Stomach smooth muscle (tissue), 2 donors: ENCODE data around the gene CYP3A5.
"Not testable (repeated sequence)": the region's sequence is repeated elsewhere in the genome, so short reads cannot be mapped to it uniquely, and the experiment has no call there.

Experiments
- H3K27ac ChIP-seq: one replicate; pipeline ENCODE4 v1.7.0; 2013; ENCODE audit warnings: mild to moderate bottlenecking, low read length, inconsistent platforms
- H3K27me3 ChIP-seq, 2 donors: one replicate each; pipeline ENCODE4 v1.7.0; 2013; ENCODE audit warnings: low read length in 2 of 2; ENCODE audit not compliant: insufficient read depth in 2 of 2, control insufficient read depth in 1 of 2
- H3K36me3 ChIP-seq, 2 donors: one replicate each; pipeline ENCODE4 v1.7.0; 2013; ENCODE audit warnings: low read length in 2 of 2; ENCODE audit not compliant: control insufficient read depth in 2 of 2, insufficient read depth in 2 of 2
- H3K4me1 ChIP-seq: one replicate; pipeline ENCODE4 v1.7.0; 2013; ENCODE audit warnings: low read length; ENCODE audit not compliant: control insufficient read depth, insufficient read depth
- H3K4me3 ChIP-seq, 2 donors: one replicate each; pipeline ENCODE4 v1.7.0; 2013; ENCODE audit warnings: low read length in 2 of 2
- H3K9ac ChIP-seq, 2 donors: one replicate each; pipeline ENCODE4 v1.7.0; 2013; ENCODE audit warnings: low read length in 2 of 2, mild to moderate bottlenecking in 1 of 2
- H3K9me3 ChIP-seq, 2 donors: one replicate each; pipeline ENCODE4 v1.7.0; 2013; ENCODE audit warnings: low read length in 2 of 2; ENCODE audit not compliant: control insufficient read depth in 2 of 2
- donor health status: healthy.
- donor health status: Pancreatic carcinoma.

The CYP3A5 gene

GRCh38 chr7:99679400-99680191, at the start of gene CYP3A5:
Gene CYP3A5 (minus strand): TSS chr7:99679996. CDS start chr7:99679896, 100 bp downstream.
- no peak within 1 kb of the TSS for H3K9ac ChIP-seq
- H3K27me3 ChIP-seq: no peaks in the 10 kb centered on the region
- peaks cover 0 to 4% of the 10 kb centered on the region in 2 donors for H3K9me3 ChIP-seq
- no peaks in the 10 kb centered on the region for H3K4me1 ChIP-seq
- H3K4me3 ChIP-seq: peak within 1 kb of the TSS in 1 of 2 donors; percentile 17
- H3K27ac ChIP-seq: no peak within 1 kb of the TSS
- H3K36me3 ChIP-seq: no peaks in the 10 kb centered on the region

GRCh38 chr7:99728615-99729014, 48.8 kb upstream of the CYP3A5 start:
- no peaks in the 10 kb centered on the region for H3K36me3 ChIP-seq
- H3K4me3 ChIP-seq: no peak overlapping the region
- H3K4me1 ChIP-seq: no peaks in the 10 kb centered on the region
- H3K27me3 ChIP-seq: no peaks in the 10 kb centered on the region
- H3K27ac ChIP-seq: no peak overlapping the region
- no peak overlapping the region for H3K9ac ChIP-seq
- no peaks in the 10 kb centered on the region for H3K9me3 ChIP-seq

- not testable (repeated sequence) for H3K27me3 ChIP-seq, H3K27ac ChIP-seq, H3K36me3 ChIP-seq
These were observed 43.4 kb upstream of the CYP3A5 start for GRCh38 chr7:99723201-99723600.

GRCh38 chr7:99720800-99721595, 41.2 kb upstream of the CYP3A5 start:
- H3K4me3 ChIP-seq: no peak overlapping the region
- H3K36me3 ChIP-seq: no peaks in the 10 kb centered on the region
- peaks cover 0 to 3% of the 10 kb centered on the region in 2 donors for H3K9me3 ChIP-seq
- H3K9ac ChIP-seq: no peak overlapping the region
- H3K27me3 ChIP-seq: no peaks in the 10 kb centered on the region
- H3K4me1 ChIP-seq: no peaks in the 10 kb centered on the region
- no peak overlapping the region for H3K27ac ChIP-seq

More at GRCh38 chr7:99723201-99723600, 43.4 kb upstream of the CYP3A5 start:
- H3K9me3 ChIP-seq, H3K9ac ChIP-seq, H3K4me3 ChIP-seq, H3K4me1 ChIP-seq: not testable (repeated sequence)

- Histone ChIP-seq H3K4me1 (no peaks in the 10 kb centered on the region), H3K27me3 (no peaks in the 10 kb centered on the region), H3K9ac (no peak overlapping the region), H3K27ac (no peak overlapping the region), H3K4me3 (no peak overlapping the region), H3K9me3 (peaks cover 0 to 3% of the 10 kb centered on the region in 2 donors), H3K36me3 (no peaks in the 10 kb centered on the region)
These were observed 40.4 kb upstream of the CYP3A5 start for GRCh38 chr7:99719996-99720769.

GRCh38 chr7:99713995-99714570, 34.3 kb upstream of the CYP3A5 start:
- Histone ChIP-seq H3K9me3 (peaks cover 0 to 3% of the 10 kb centered on the region in 2 donors), H3K4me3 (no peak overlapping the region), H3K27me3 (no peaks in the 10 kb centered on the region), H3K4me1 (no peaks in the 10 kb centered on the region), H3K27ac (no peak overlapping the region), H3K9ac (no peak overlapping the region), H3K36me3 (peaks cover 0 to 3% of the 10 kb centered on the region in 2 donors)

GRCh38 chr7:99709838-99710578, 30.2 kb upstream of the CYP3A5 start:
- Histone ChIP-seq H3K9ac (no peak overlapping the region), H3K9me3 (peaks cover 5 to 9% of the 10 kb centered on the region in 2 donors), H3K27me3 (no peaks in the 10 kb centered on the region)

GRCh38 chr7:99709260-99709659, 29.5 kb upstream of the CYP3A5 start:
- Histone ChIP-seq H3K27ac (no peak overlapping the region), H3K9me3 (peaks cover 5 to 9% of the 10 kb centered on the region in 2 donors), H3K4me1 (no peaks in the 10 kb centered on the region), H3K4me3 (no peak overlapping the region), H3K36me3 (peaks cover 3 to 10% of the 10 kb centered on the region in 2 donors), H3K27me3 (no peaks in the 10 kb centered on the region), H3K9ac (no peak overlapping the region)

More at GRCh38 chr7:99709838-99710578, 30.2 kb upstream of the CYP3A5 start:
- H3K27ac ChIP-seq: no peak overlapping the region
- H3K4me3 ChIP-seq: no peak overlapping the region
- no peaks in the 10 kb centered on the region for H3K4me1 ChIP-seq
- H3K36me3 ChIP-seq: peaks cover 3 to 10% of the 10 kb centered on the region in 2 donors

GRCh38 chr7:99707096-99707495, 27.3 kb upstream of the CYP3A5 start:
- H3K27ac ChIP-seq: no peak overlapping the region
- no peak overlapping the region for H3K4me3 ChIP-seq
- peaks cover 3 to 8% of the 10 kb centered on the region in 2 donors for H3K36me3 ChIP-seq
- H3K9ac ChIP-seq: no peak overlapping the region
- H3K27me3 ChIP-seq: no peaks in the 10 kb centered on the region
- peaks cover 5 to 9% of the 10 kb centered on the region in 2 donors for H3K9me3 ChIP-seq
- no peaks in the 10 kb centered on the region for H3K4me1 ChIP-seq
